Cerebellar cortex (tissue), 1 donor: ENCODE measurements around the gene RRAGB.
"Not testable (repeated sequence)": the region's sequence is repeated elsewhere in the genome, so short reads cannot be mapped to it uniquely, and the experiment has no call there.

Experiments used
- DNase-seq: peaks from one replicate; pipeline ENCODE4 v3.0.0-alpha.2; 2015; ENCODE audit warnings: low spot score

Gene RRAGB, protein sequence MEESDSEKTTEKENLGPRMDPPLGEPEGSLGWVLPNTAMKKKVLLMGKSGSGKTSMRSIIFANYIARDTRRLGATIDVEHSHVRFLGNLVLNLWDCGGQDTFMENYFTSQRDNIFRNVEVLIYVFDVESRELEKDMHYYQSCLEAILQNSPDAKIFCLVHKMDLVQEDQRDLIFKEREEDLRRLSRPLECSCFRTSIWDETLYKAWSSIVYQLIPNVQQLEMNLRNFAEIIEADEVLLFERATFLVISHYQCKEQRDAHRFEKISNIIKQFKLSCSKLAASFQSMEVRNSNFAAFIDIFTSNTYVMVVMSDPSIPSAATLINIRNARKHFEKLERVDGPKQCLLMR

DNA sequence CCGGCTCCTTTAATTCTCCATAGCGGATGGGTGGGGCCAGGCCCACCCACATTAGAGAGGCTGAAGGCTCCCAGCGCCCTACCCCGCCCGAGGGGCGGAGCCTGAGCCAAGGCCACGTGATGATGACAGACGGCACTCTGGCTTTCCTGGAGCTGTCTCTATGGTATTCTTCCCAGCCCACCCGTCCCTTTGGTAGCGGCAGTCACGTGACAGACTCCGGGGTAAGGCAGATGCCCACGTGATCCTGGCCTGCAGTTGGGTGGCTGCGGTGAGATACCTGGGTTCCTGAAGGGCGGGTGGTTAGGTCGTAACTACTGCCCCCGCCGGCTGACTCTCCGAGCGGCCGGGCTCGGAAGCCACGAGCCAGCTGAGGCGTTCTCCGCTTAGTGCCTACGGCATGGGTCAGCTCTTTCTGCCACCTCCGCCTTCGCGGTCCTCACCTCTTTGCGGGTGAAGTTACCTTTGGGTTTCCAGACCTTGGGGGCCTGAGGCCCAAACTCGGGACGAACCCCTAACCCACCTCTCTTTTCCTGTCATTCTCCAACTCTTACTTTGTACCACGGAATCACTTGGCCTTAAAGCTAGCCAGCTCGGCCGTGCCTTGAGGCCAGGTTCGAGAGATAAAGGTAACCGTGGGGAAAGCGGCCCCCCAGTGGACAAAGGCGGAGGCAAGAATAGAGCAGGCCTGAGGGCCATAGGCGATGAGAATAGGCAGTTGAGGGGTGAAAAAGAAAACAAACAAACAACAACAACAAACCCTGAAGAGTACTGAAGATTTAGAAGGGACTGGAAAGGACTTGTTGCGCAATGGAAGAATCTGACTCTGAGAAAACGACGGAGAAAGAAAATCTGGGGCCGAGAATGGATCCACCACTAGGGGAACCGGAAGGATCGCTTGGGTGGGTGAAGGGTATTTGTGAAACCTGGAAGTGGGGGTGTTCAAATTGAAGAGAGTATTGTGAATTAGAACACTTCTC, at the start of gene RRAGB:
RRAGB (plus strand) TSS at position 229 of the 977 bp plus-strand sequence; CDS start at position 808, 579 bp downstream.
- peak; percentile 97 for DNase-seq

DNA sequence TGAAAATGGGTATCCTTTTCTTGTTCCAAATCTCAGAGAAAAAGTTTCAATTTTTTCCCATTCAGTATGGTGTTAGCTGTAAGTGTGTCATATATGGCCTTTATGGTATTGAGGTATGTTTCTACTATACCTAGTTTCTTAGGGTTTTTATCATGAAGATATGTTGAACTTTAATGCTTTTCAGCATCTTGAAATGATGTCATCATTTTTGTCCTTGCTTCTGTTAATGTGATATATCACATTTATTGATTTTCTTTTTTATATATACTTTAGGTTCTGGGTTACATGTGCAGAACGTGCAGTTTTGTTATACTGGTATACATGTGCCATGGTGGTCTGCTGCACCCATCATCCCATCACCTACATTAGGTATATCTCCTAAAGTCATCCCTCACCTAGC, 49.5 kb upstream of the RRAGB start:
- no peak for DNase-seq

DNA sequence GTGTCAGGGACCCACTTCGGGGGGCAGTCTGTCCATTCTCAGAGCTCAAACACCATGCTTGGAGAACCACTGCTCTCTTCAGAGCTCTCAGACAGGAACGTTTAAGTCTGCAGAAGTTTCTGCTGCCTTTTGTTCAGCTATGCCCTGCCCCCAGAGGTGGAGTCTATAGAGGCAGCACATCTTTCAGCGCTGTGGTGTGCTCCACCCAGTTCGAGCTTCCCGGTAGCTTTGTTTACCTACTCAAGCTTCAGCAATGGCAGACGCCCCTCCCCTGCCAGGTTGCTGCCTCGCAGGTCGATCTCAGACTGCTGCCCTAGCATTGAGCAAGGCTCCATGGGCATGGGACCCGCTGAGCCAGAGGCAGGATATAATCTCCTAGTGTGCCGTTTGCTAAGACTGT, 29.0 kb upstream of the RRAGB start:
- DNase-seq: not testable (repeated sequence)

DNA sequence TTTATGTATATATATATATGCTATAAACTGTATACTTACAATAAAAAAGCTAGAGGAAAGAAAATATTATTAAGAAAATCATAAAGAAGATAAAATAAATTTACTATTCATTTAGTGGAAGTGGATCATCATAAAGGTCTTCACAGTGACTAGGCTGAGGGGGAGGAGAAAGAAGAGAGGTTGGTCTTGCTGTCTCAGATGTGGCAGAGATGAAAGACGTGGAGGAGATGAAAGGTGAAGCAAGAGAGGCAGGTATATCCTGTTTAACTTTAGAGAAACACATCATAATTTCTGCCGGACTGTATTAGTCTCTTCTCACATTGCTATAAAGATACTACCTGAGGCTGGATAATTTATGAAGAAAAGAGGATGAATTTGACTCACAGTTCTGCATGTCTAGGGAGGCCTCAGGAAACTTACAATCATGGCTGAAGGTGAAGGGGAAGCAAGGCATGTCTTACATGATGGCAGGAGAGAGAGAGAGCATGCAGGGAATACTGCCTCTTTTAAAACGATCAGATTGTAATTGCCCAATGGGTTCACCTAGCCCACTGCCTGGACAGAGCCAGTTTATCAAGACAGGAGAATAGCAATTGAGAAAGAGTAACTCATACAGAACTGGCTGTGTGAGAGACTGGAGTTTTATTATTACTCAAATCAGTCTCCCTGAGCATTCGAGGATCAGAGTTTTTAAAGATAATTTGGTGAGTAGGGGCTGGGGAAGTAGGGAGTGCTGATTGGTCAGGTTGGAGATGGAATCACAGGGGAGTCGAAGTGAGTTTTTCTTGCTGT, 22.1 kb upstream of the RRAGB start:
- no peak for DNase-seq

DNA sequence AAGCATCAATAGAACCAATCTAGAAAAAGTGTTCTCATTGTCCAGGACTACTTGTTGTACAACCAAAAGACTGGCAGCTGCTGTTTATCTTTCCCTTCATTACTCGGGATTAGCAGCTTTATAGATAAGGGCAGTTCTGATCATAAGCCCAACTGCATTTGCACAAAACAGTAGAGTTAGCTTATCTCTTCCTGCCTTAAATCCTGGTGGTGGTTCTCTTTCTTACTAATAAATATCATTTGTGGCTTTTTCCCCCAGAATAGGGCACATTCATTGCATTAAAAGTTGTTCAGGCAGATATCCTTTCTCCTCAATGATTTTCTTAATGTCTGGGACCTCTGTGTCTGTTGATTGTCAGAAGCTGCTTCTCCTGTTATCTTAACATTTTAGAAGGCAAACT, 20.2 kb upstream of the RRAGB start:
- no peak for DNase-seq

DNA sequence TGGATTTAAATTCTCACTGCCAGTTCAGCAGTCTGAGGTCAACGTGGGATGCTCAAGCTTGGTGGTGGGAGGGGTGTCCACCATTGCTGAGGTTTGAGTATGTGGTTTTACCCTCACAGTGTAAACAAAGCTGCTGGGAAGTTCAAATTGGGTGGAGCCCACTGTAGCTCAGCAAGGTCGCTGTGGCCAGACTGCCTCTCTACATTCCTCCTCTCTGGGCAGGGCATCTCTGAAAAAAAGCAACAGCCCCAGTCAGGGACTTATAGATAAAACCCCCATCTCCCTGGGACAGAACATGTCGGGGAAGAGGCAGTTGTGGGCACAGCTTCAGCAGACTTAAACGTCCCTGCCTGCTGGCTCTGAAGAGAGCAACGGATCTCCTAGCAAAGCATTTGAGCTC, 14.9 kb upstream of the RRAGB start:
- no peak for DNase-seq

DNA sequence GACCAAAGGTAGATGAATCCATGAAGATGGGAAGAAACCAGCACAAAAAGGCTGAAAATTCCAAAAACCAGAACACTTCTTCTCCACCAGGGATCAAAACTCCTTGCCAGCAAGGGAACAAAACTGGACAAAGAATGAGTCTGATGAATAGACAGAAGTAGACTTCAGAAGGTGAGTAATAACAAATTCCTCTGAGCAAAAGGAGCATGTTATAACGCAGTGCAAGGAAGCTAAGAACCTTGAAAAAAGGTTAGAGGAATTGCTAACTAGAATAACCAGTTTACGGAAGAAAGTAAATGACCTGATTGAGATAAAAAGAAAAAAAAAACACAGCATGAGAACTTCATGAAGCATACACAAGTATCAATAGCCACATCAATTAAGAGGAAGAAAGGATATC, 14.1 kb upstream of the RRAGB start:
- not testable (repeated sequence) for DNase-seq

DNA sequence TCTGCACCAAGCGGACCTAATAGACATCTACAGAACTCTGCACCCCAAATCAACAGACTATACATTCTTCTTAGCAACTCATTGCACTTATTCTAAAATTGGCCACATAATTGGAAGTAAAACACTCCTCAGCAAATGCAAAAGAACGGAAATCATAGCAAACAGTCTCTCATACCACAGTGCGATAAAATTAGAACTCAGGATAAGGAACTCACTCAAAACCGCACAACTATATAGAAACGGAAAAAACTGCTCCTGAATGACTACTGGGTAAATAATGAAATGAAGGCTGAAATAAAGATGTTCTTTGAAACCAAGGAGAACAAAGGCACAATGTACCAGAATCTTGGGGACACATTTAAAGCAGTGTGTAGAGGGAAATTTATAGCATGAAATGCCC, 12.5 kb upstream of the RRAGB start:
- not testable (repeated sequence) for DNase-seq

DNA sequence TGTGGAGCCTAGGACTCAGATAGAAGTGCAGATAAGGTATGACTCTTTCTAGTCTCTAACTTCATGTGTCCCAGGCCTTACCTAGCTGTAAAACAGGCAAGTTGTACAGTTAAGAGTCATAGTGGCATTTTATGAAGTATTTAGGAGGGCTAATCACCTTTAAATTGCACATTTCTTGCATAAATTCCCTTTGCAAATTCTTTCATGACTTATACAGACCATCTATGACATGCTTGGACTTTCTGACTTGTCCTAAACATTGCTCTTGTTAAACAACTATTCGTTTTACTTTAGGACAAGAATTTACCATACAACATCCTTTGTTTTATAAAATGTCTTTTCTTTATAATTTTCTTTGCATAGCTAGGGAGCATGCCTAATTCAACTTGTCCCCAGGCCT, 7.8 kb upstream of the RRAGB start:
- no peak for DNase-seq

DNA sequence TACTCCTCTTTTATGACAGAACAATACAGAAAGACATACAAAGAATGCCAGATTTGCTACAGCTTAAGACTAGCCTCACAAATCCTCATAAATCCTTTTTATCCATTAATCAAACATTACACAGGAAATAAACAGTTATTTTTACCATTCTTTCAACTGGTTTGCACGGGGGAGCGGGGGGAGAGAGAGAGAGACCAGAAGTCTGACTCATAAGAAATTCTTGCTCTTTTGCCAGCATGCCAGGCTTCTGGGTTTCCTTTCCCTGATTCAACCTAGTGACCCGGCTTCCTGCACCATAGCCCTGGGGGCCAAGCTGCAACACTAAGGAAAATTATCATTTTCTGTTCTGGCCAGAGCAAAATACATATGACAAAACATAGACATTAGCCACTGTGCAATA, 6.8 kb upstream of the RRAGB start:
- no peak for DNase-seq

DNA sequence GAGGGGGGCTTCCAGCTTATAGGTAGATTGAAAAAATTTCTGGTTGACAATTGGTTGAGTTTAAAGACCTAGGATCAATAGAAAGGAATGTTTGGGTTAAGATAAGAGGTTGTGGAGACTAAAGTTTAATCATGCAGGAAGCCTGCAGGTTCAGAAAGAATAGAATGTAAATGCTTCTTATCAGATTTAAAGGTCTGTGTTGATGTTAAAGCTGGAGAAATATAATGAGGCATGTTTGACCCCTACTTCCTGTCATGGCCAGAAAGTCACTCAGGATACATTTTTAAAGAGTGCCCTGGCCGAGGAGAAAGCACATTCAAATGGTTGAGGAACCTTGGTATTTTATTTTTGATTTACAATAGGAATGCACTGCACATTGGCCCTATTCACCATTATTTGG, 3.9 kb upstream of the RRAGB start:
- DNase-seq: no peak

DNA sequence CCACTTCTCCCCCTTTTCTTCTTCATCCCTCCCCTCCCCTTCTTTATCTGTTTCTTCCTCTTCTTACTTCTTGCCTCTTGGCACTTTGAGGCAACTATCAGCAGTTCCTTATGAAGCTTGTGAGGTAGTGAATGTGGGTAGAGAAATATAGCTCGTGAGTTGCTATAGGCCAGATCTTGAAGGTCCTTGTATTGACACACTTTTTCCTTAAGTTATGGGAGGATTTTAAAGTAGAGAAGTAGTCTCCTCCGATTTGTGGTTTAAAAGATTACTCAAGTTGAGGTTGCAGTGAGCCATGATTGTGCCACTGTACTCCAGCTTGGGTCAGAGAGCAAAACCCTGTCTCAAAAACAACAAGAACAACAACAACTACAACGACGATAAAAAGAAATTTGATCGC, 3.4 kb upstream of the RRAGB start:
- no peak for DNase-seq

DNA sequence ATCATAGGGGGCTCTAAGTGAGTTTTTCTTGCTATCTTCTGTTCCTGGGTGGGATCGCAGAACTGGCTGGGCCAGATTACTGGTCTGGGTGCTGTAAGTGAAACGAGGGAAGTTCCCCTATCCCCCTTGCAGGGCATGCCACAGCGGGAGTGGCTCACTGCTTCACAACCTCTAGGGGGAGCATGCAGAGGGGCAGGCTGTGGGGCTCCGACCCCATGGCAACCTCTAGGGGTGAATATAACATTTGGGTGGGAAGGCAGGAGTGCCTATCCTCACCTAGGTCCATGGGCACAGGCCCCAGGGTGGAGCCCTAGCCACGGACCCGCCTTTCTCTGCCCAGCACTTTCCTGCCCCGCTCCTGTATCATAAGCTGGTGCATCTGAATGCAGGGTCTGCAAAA, 1.7 kb upstream of the RRAGB start:
- no peak for DNase-seq

DNA sequence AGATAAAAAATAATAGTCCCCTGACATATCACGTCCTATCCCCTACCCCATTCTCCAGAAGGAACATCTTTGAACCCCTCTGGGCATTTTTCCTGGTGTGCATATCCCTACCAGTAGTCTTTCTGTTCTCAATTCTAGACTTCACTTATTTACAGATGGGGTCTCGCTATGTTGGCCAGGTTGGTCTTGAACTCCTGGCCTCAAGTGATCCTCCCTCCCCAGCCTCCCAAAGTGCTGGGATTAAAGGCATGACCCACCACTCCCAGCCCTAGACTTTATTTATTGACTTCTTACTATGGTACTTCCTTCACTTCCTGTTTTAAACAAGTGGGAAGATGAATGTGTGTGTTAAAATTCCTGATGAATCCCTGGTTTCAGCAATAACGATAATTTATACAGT, 612 bp upstream of the RRAGB start:
- DNase-seq: no peak

DNA sequence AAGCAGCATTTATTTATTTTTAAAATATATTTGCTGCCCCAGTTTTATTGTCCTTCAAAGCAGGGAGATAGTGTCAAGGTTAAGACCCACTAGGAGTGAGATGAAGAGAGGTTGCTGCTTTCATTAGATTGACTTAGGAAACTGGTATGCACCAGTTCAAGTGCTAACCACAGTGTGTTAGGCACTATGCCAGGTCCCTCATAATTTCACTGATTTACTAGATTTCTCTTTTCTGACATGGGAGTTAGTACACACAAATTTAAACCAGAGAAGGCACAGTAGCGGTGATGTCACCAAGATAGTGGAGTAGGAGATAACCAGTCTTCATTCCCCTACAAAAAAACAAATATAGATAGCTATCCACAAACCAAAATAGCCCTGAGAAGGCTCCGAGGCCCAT, 14.3 kb downstream of the RRAGB start:
- no peak for DNase-seq

DNA sequence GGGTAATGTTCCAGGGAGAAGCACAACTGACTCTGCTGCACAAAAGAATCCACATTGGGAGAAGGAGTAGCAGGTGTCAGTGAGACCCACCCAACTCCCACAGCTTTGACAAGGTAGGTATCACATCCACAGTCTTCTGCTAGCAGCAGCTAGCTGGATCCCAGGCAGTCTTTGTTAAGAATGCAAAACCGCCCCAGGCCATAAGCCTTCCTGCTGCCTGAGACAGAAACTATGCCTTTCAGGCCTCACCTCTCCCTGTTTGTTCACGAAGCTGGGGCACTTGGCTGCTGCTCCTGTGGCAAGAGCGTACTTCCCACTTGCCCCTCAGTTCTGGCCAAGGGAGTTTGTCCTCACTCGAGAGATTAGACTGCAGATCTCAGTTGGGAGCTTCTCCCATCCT, 21.4 kb downstream of the RRAGB start:
- no peak for DNase-seq

DNA sequence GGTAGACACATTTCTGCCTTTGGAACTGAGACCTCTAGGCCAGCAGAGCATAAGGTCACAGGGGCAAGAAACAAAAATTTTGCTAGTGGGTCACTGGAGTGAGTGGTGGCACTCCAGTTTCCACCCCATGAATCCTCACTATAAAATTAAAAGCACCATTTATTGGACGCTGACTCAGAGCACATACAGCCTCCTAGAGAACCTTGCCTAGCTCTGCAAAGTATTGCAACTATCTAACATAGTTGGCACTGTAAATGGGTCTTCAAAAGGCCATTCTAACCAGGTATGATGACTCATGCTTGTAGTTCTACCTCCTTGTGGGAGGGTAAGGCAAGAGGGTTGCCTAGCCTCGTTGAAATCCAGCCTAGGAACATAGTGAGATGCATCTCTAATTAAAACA, 25.1 kb downstream of the RRAGB start:
- no peak for DNase-seq

DNA sequence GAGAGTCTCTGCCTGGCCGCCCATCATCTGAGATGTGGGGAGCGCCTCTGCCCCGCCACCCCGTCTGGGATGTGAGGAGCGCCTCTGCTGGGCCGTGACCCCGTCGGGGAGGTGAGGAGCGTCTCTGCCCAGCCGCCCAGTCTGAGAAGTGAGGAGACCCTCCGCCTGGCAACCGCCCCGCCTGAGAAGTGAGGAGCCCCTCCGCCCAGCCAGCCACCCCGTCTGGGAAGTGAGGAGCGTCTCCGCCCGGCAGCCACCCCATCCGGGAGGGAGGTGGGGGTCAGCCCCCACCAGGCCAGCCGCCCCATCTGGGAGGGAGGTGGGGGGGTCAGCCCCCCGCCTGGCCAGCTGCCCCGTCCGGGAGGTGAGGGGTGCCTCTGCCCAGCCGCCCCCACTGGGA, 30.9 kb downstream of the RRAGB start:
- not testable (repeated sequence) for DNase-seq

DNA sequence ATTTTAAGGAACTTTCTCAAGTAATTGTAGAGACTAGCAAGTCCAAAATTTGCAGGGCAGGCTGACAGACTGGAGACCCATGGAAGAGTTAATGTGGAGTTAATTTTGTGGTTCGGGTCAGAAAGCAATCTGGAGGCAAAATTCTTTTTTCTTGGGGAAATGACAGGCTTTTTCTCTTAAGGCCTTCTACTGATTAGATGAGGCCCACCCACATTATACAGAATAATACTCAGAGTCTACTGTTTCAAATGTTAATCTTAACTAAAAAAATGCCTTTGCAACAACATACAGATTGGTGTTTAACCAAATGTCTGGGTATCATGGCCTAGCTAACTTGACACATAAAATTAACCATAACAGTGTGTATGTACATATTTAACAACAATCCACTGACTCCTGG, 32.7 kb downstream of the RRAGB start:
- no peak for DNase-seq

DNA sequence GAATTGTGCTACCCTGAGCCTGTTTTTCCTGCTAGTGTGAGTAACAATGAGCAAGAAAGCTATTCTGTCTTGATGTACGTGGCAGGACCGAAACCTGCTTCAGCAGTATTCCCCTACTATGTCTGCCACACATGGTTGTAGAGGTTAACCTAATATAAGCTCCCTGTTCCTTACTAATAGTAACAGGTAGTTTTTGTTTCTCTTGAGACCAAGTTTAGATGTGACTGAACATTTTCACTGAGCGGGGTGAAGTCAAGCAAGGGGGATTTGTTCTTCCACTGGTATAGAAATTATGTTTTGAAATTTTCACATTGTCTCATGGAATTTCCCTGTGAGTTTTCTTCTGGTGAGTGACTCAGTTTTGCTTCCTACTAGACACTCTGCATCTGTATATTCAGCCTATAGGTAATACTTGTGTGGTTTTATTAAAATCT, 37.3 kb downstream of the RRAGB start:
- no peak for DNase-seq

DNA sequence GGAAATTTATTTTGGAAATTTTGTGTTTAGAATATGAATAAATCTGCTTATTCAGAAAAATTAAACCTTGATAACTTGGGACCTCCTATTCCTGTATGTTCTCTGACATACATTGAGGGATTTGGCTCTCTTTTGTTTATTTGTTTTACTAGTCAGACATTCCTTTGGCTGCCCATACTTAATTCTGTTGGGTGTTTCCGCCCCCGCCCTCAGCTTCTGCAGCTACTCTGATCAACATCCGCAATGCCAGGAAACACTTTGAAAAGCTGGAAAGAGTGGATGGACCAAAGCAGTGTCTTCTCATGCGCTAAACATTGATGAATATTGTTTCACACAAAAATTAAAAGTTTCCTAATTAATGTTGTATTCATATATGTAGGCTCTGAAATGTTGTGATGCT, 40.5 kb downstream of the RRAGB start:
- DNase-seq: no peak

DNA sequence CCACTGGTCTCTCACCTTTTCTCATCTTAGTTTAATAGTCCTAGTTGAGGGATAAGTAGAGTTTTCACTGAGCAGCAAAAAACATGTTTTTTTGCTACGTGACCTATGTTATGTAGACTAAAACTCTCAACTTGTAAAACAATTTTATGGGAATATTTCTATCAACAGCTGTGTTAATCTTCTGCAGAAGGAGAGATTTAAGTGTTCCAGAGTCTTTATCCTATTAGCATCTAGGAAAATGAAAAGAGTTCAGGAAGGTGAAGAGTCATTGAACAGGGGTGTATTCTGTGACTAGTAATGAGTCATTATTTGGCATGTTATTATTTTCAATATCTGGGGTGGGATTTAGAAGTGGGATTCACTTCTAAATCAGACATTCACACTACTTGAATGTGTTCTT, 41.9 kb downstream of the RRAGB start:
- DNase-seq: no peak
